ENCODE data around the gene CARS1. TPM values are rescaled to one million over a fixed set of nuclear protein-coding genes. Genes with fewer than 3 reads are reported as not detected.

The CARS1 gene
- total and polyA plus RNA-seq, 2 of the 8 experiments (the other 6 are each of a cell fraction or from before 2014, with no cell fraction given) = 44.1 to 100 TPM

DNA sequence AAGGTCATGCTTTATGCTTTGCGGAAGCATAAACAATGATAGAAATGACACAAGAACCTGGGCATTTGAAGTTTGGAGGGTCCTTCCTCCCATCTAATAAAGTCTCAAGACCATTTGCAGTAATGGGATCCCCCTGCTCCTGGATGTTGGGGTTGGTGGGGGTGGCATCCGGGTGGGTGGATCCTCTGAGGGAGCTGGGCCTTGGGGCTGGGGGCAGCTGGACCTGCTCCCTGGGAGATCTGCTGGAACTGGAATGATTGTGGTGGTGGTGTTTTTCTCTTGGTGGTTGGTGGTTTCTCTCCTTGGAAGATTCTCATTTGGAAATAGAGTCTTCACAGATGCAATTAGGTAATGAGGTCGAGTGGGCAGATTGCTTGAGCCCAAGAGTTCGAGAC lies 62.9 kb downstream of the CARS1 start:
- H3K27ac ChIP-seq (ENCODE audit: low read depth, low read length) = no peak overlapping the region
- H2BK20ac ChIP-seq (ENCODE audit: low read length) = no peak overlapping the region
- H3K4me2 ChIP-seq (ENCODE audit: insufficient read depth in 1 of 2, low read depth in 2 of 2, low read length in 2 of 2) = no peak overlapping the region
- H2BK5ac ChIP-seq (ENCODE audit: low read depth, low read length) = no peak overlapping the region
- no peak overlapping the region for H4K91ac ChIP-seq (replicated peaks; ENCODE audit: insufficient read length, low read length)
- POLR2A ChIA-PET (ENCODE audit: partially characterized antibody) = interaction anchor here (1.3 to 4.0 kb wide), 5 partner anchors 12 to 96 kb away, joined by 3 to 28 read pairs (median 6); partner anchors contain the start of gene CARS1
- no peak for FAIRE-seq
- H3K23ac ChIP-seq (ENCODE audit: insufficient read length) = no peak overlapping the region
- H3K9ac ChIP-seq (replicated peaks in 1 of 4; ENCODE audit: extremely low read depth in 1 of 4, low read depth in 3 of 4, low read length in 3 of 4) = no peak overlapping the region
- H2AK5ac ChIP-seq (ENCODE audit: low read depth, low read length) = no peak overlapping the region
- H3K4ac ChIP-seq (replicated peaks; ENCODE audit: insufficient read length, low read depth, low read length) = no peak overlapping the region
- H3K4me3 ChIP-seq (ENCODE audit: extremely low read depth in 1 of 4, insufficient read depth in 2 of 4, low read depth in 3 of 4, low read length in 4 of 4) = no peak overlapping the region
- H4K5ac ChIP-seq (ENCODE audit: insufficient read length, low read depth, low read length) = no peak overlapping the region
- H3K23me2 ChIP-seq (ENCODE audit: low read depth, low read length) = peaks cover 11% of the 10 kb centered on the region
- no peak overlapping the region for H3K18ac ChIP-seq (ENCODE audit: extremely low read depth, low read length)
- CTCF ChIA-PET (ENCODE audit: partially characterized antibody) = interaction anchor here (1.1 to 2.3 kb wide), 6 partner anchors 9 to 64 kb away, joined by 3 to 9 read pairs (median 4); no protein-coding TSS in a partner anchor
- no peaks in the 10 kb centered on the region; a peak in 1 of 8 replicates for H3K36me3 ChIP-seq (ENCODE audit: control insufficient read depth in 2 of 4, insufficient read depth in 4 of 4, low read length in 3 of 4)
- H2BK12ac ChIP-seq (ENCODE audit: low read depth, low read length) = no peak overlapping the region
- no peak overlapping the region for H2BK15ac ChIP-seq (ENCODE audit: low read length)
- no peaks in the 10 kb centered on the region for H3K27me3 ChIP-seq (replicated peaks in 1 of 4; ENCODE audit: control insufficient read depth in 3 of 4, extremely low read depth in 1 of 4, insufficient read depth in 3 of 4, low read length in 3 of 4)
- H3K9me3 ChIP-seq (ENCODE audit: insufficient read depth in 2 of 2, low read depth in 1 of 2, low read length in 1 of 2) = no peaks in the 10 kb centered on the region
- 86% methylated on average over 4 of the region's 4 CpGs; no CpG with 5 or more reads in 1 of the 2 experiments for WGBS, 2 experiments (ENCODE audit: extremely low coverage in 1 of 2, insufficient coverage in 1 of 2, insufficient read length in 1 of 2, insufficient replicate concordance in 2 of 2, low coverage in 1 of 2, low lambda C conversion rate in 2 of 2, missing lambda C conversion rate in 1 of 2)
- no peak overlapping the region for H2AFZ ChIP-seq (ENCODE audit: low read length)
- no peaks in the 10 kb centered on the region for H3K79me1 ChIP-seq (ENCODE audit: low read depth, low read length)
- peaks cover 0 to 8% (median 4%) of the 10 kb centered on the region in 4 experiments; a peak in 6 of 7 replicates for H3K4me1 ChIP-seq (replicated peaks in 1 of 4; ENCODE audit: control insufficient read depth in 3 of 4, insufficient read depth in 4 of 4, low read length in 3 of 4)
- peaks cover 20 to 23% of the 10 kb centered on the region in 2 experiments for H3K79me2 ChIP-seq (ENCODE audit: control insufficient read depth in 1 of 2, insufficient read depth in 2 of 2, low read length in 2 of 2)
- no peak overlapping the region for H3K14ac ChIP-seq (ENCODE audit: insufficient read length)
- no peak for DNase-seq (ENCODE audit: low read depth in 1 of 2, low spot score in 2 of 2)
- H4K8ac ChIP-seq (ENCODE audit: extremely low read depth, insufficient read depth, low read length) = no peak overlapping the region
- H3K56ac ChIP-seq (replicated peaks; ENCODE audit: insufficient read length, low read depth, low read length) = no peak overlapping the region
- H2BK120ac ChIP-seq (replicated peaks; ENCODE audit: low read depth, low read length) = no peak overlapping the region
- H4K20me1 ChIP-seq (replicated peaks in 1 of 2; ENCODE audit: control insufficient read depth in 1 of 2, insufficient read depth in 2 of 2, low read length in 2 of 2) = peaks cover 5% of the 10 kb centered on the region in 2 experiments
- TF ChIP-seq TAF1 (IDR thresholded peaks at IDR 0.05; ENCODE audit: low read depth, low read length) = no peak
- no peak for TF ChIP-seq RNF2 (IDR thresholded peaks at IDR 0.05; ENCODE audit: borderline replicate concordance, low read depth, low read length, missing control alignments, poor library complexity, severe bottlenecking)
- TF ChIP-seq, protein P1, sequence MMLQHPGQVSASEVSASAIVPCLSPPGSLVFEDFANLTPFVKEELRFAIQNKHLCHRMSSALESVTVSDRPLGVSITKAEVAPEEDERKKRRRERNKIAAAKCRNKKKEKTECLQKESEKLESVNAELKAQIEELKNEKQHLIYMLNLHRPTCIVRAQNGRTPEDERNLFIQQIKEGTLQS (IDR thresholded peaks at IDR 0.05; ENCODE audit: insufficient read depth, low read depth, low read length) = no peak
- no peak for TF ChIP-seq ZNF274 (IDR thresholded peaks at IDR 0.05; ENCODE audit: borderline replicate concordance, extremely low read depth, low read length)
- TF ChIP-seq TAF7 (optimal IDR thresholded peaks at IDR 0.05; ENCODE audit: borderline replicate concordance, low read depth, low read length) = no peak
- TF ChIP-seq RXRA (IDR thresholded peaks at IDR 0.05; ENCODE audit: insufficient read depth, low read depth, low read length) = no peak
- TF ChIP-seq KDM1A (IDR thresholded peaks at IDR 0.05; ENCODE audit: borderline replicate concordance, low read length) = no peak
- no peak for TF ChIP-seq SAP30 (IDR thresholded peaks at IDR 0.05; ENCODE audit: insufficient read depth, insufficient replicate concordance, low read length)
- TF ChIP-seq JUND (IDR thresholded peaks at IDR 0.05; ENCODE audit: low read length) = no peak
- no peak for TF ChIP-seq ASH2L (IDR thresholded peaks at IDR 0.05; ENCODE audit: low read length)
- no peak for TF ChIP-seq RAD21 (IDR thresholded peaks at IDR 0.05 in 1 of 2, conservative IDR thresholded peaks at IDR 0.05 in 1 of 2; ENCODE audit: low read depth in 2 of 2, low read length in 2 of 2)
- TF ChIP-seq CREB1 (IDR thresholded peaks at IDR 0.05) = no peak
